Stimulated activated effector memory CD8-positive, alpha-beta T cell treated with anti-CD3 and anti-CD28 coated beads, Interleukin-12 subunit alpha, Interleukin-12 subunit beta, amount 100 ng/mL, for 72 hours (primary cell): ENCODE data around the gene PARL.
"Not testable (repeated sequence)": the region's sequence is repeated elsewhere in the genome, so short reads cannot be mapped to it uniquely, and the experiment has no call there.

Experiments used
- ATAC-seq: fragments of 150-1000 bp; cut with Tn5 transposase; 2 replicates; pipeline ENCODE4 v1.10.0; 2021
- DNase-seq, 2 donors: peaks; one replicate each; pipeline ENCODE4 v3.0.0; 2021 to 2022; ENCODE audit warnings: low spot score in 2 of 2
- H3K27ac Mint-ChIP-seq: one replicate; pipeline ENCODE4 v1.8.0; 2022; ENCODE audit warnings: mild to moderate bottlenecking, mixed read lengths
- H3K36me3 Mint-ChIP-seq: one replicate; pipeline ENCODE4 v1.8.0; 2022; ENCODE audit warnings: mild to moderate bottlenecking, mixed read lengths
- H3K4me1 Mint-ChIP-seq: one replicate; pipeline ENCODE4 v1.8.0; 2022; ENCODE audit warnings: mixed read lengths
- H3K4me3 Mint-ChIP-seq: one replicate; pipeline ENCODE4 v1.8.0; 2022; ENCODE audit warnings: mild to moderate bottlenecking, mixed read lengths
- H3K9me3 Mint-ChIP-seq: one replicate; pipeline ENCODE4 v1.8.0; 2022; ENCODE audit warnings: mixed read lengths

Gene PARL

GRCh38 chr3:183884097-183884426 is 618 bp downstream of the PARL start:
- Mint-ChIP-seq H3K36me3 (peaks cover 38% of the 10 kb centered on the region), H3K9me3 (no peaks in the 10 kb centered on the region), H3K4me1 (peaks cover 29% of the 10 kb centered on the region), H3K27ac (peak overlapping the region; percentile 98), H3K4me3 (peak overlapping the region; percentile 98)
- DNase-seq (no peak), ATAC-seq (no peak)

GRCh38 chr3:183883291-183884096 is 1.2 kb downstream of the PARL start:
- ATAC-seq (no peak), DNase-seq (no peak)
- Mint-ChIP-seq H3K4me1 (peaks cover 29% of the 10 kb centered on the region), H3K36me3 (peaks cover 43% of the 10 kb centered on the region), H3K9me3 (no peaks in the 10 kb centered on the region), H3K27ac (peak overlapping the region; percentile 98), H3K4me3 (peak overlapping the region; percentile 98)

- Mint-ChIP-seq H3K4me1 (peaks cover 29% of the 10 kb centered on the region), H3K4me3 (no peak overlapping the region), H3K36me3 (peaks cover 74% of the 10 kb centered on the region), H3K9me3 (no peaks in the 10 kb centered on the region), H3K27ac (no peak overlapping the region)
- DNase-seq: no peak
- ATAC-seq: no peak
Observed at GRCh38 chr3:183880121-183880520, 4.6 kb downstream of the PARL start.

GRCh38 chr3:183879243-183879642 is 5.4 kb downstream of the PARL start:
- no peaks in the 10 kb centered on the region for H3K9me3 Mint-ChIP-seq
- DNase-seq (no peak), ATAC-seq (no peak)
- no peak overlapping the region for H3K27ac Mint-ChIP-seq
- no peak overlapping the region for H3K4me3 Mint-ChIP-seq
- peaks cover 29% of the 10 kb centered on the region for H3K4me1 Mint-ChIP-seq
- H3K36me3 Mint-ChIP-seq: peaks cover 72% of the 10 kb centered on the region

GRCh38 chr3:183878071-183878470 is 6.6 kb downstream of the PARL start:
- Mint-ChIP-seq H3K27ac (no peak overlapping the region), H3K4me3 (no peak overlapping the region), H3K36me3 (peaks cover 75% of the 10 kb centered on the region), H3K4me1 (peaks cover 19% of the 10 kb centered on the region), H3K9me3 (no peaks in the 10 kb centered on the region)
- ATAC-seq (no peak), DNase-seq (no peak)

- H3K9me3 Mint-ChIP-seq, H3K4me3 Mint-ChIP-seq, ATAC-seq, DNase-seq, H3K27ac Mint-ChIP-seq: not testable (repeated sequence)
- peaks cover 17% of the 10 kb centered on the region for H3K4me1 Mint-ChIP-seq
- H3K36me3 Mint-ChIP-seq: peaks cover 75% of the 10 kb centered on the region
Observed at GRCh38 chr3:183877227-183877626, 7.5 kb downstream of the PARL start.

GRCh38 chr3:183875411-183875810 is 9.3 kb downstream of the PARL start:
- Mint-ChIP-seq H3K4me3 (no peak overlapping the region), H3K9me3 (no peaks in the 10 kb centered on the region), H3K27ac (no peak overlapping the region), H3K36me3 (peaks cover 61% of the 10 kb centered on the region), H3K4me1 (peaks cover 23% of the 10 kb centered on the region)
- ATAC-seq: no peak
- no peak for DNase-seq

GRCh38 chr3:183873914-183874313 is 10.8 kb downstream of the PARL start:
- H3K27ac Mint-ChIP-seq: no peak overlapping the region
- H3K4me3 Mint-ChIP-seq: no peak overlapping the region
- H3K36me3 Mint-ChIP-seq: peaks cover 49% of the 10 kb centered on the region
- peaks cover 26% of the 10 kb centered on the region for H3K4me1 Mint-ChIP-seq
- DNase-seq (no peak), ATAC-seq (no peak)
- no peaks in the 10 kb centered on the region for H3K9me3 Mint-ChIP-seq

GRCh38 chr3:183871541-183871940 is 13.1 kb downstream of the PARL start:
- DNase-seq (no peak), ATAC-seq (no peak)
- Mint-ChIP-seq H3K4me1 (peaks cover 22% of the 10 kb centered on the region), H3K27ac (no peak overlapping the region), H3K4me3 (no peak overlapping the region), H3K36me3 (peaks cover 53% of the 10 kb centered on the region), H3K9me3 (no peaks in the 10 kb centered on the region)

- peaks cover 53% of the 10 kb centered on the region for H3K36me3 Mint-ChIP-seq
- DNase-seq (no peak), ATAC-seq (no peak)
- peaks cover 20% of the 10 kb centered on the region for H3K4me1 Mint-ChIP-seq
- H3K9me3 Mint-ChIP-seq: no peaks in the 10 kb centered on the region
- no peak overlapping the region for H3K4me3 Mint-ChIP-seq
- H3K27ac Mint-ChIP-seq: no peak overlapping the region
Observed at GRCh38 chr3:183870563-183870962, 14.1 kb downstream of the PARL start.

GRCh38 chr3:183868796-183869195 is 15.9 kb downstream of the PARL start:
- peaks cover 56% of the 10 kb centered on the region for H3K36me3 Mint-ChIP-seq
- ATAC-seq (no peak), DNase-seq (no peak)
- peaks cover 20% of the 10 kb centered on the region for H3K4me1 Mint-ChIP-seq
- H3K4me3 Mint-ChIP-seq: no peak overlapping the region
- no peak overlapping the region for H3K27ac Mint-ChIP-seq
- H3K9me3 Mint-ChIP-seq: no peaks in the 10 kb centered on the region

- DNase-seq (no peak), ATAC-seq (no peak)
- no peaks in the 10 kb centered on the region for H3K9me3 Mint-ChIP-seq
- no peak overlapping the region for H3K4me3 Mint-ChIP-seq
- peaks cover 100% of the 10 kb centered on the region for H3K36me3 Mint-ChIP-seq
- no peaks in the 10 kb centered on the region for H3K4me1 Mint-ChIP-seq
- H3K27ac Mint-ChIP-seq: no peak overlapping the region
Observed at GRCh38 chr3:183862610-183863009, 22.1 kb downstream of the PARL start.

GRCh38 chr3:183857863-183858262 is 26.8 kb downstream of the PARL start:
- no peak for DNase-seq

GRCh38 chr3:183854318-183855035 is 30.2 kb downstream of the PARL start:
- H3K36me3 Mint-ChIP-seq: peaks cover 95% of the 10 kb centered on the region
- H3K4me1 Mint-ChIP-seq: peaks cover 6% of the 10 kb centered on the region

More at GRCh38 chr3:183857863-183858262, 26.8 kb downstream of the PARL start:
- Mint-ChIP-seq H3K4me1 (no peaks in the 10 kb centered on the region), H3K27ac (peak overlapping the region; percentile 3), H3K4me3 (no peak overlapping the region), H3K36me3 (peaks cover 96% of the 10 kb centered on the region), H3K9me3 (no peaks in the 10 kb centered on the region)
- ATAC-seq: no peak

GRCh38 chr3:183845608-183846288 is 38.9 kb downstream of the PARL start:
- no peak overlapping the region for H3K4me3 Mint-ChIP-seq
- DNase-seq: no peak
- H3K27ac Mint-ChIP-seq: peak overlapping the region; percentile 71

More at GRCh38 chr3:183854318-183855035, 30.2 kb downstream of the PARL start:
- H3K27ac Mint-ChIP-seq: no peak overlapping the region
- ATAC-seq: no peak
- no peak for DNase-seq
- H3K9me3 Mint-ChIP-seq: no peaks in the 10 kb centered on the region
- H3K4me3 Mint-ChIP-seq: no peak overlapping the region

More at GRCh38 chr3:183845608-183846288, 38.9 kb downstream of the PARL start:
- Mint-ChIP-seq H3K4me1 (peaks cover 6% of the 10 kb centered on the region), H3K9me3 (no peaks in the 10 kb centered on the region), H3K36me3 (peaks cover 91% of the 10 kb centered on the region)
- ATAC-seq: no peak
